Mesothelial cell of epicardium (in vitro differentiated cells): Measurements from ENCODE around the gene CBX2. TPM values are rescaled to one million over a fixed set of nuclear protein-coding genes. Genes with fewer than 3 reads are reported as not detected.

Experiments used
- DNase-seq, 2 experiments: peaks; one replicate each; pipeline ENCODE4 v3.0.0; 2021; ENCODE audit warnings: low spot score in 2 of 2; ENCODE audit not compliant: unreplicated experiment in 2 of 2
- H3K27ac Mint-ChIP-seq: 2 replicates; pipeline ENCODE4 v1.8.0; 2021; ENCODE audit warnings: mixed read lengths
- H3K27me3 Mint-ChIP-seq: 2 replicates; pipeline ENCODE4 v1.8.0; 2021; ENCODE audit warnings: low read depth, mixed read lengths
- H3K36me3 Mint-ChIP-seq: 2 replicates; pipeline ENCODE4 v1.8.0; 2021; ENCODE audit warnings: mixed read lengths
- H3K4me1 Mint-ChIP-seq: 2 replicates; pipeline ENCODE4 v1.8.0; 2021; ENCODE audit warnings: mixed read lengths
- H3K4me3 Mint-ChIP-seq: 2 replicates; pipeline ENCODE4 v1.8.0; 2021; ENCODE audit warnings: mild to moderate bottlenecking, moderate library complexity, mixed read lengths
- H3K9me3 Mint-ChIP-seq: 2 replicates; pipeline ENCODE4 v1.8.0; 2021; ENCODE audit warnings: mixed read lengths
- CTCF ChIP-seq: fragments of 200-600 bp; sonication (generic); IDR thresholded peaks from one replicate; pipeline ENCODE4 v1.5.0; 2021; ENCODE audit warnings: antibody characterized with exemption; ENCODE audit not compliant: unreplicated experiment
- total RNA-seq: library from RNA; stranded (reverse); gene quantifications from 3 replicates; pipeline ENCODE4 v1.2.1, GENCODE V29; 2021

Gene CBX2
- total RNA-seq, 1 donor from 2014 or later: 49.7 TPM

- H3K27ac Mint-ChIP-seq: no peak overlapping the region
- H3K27me3 Mint-ChIP-seq: peaks cover 35% of the 10 kb centered on the region
- H3K4me1 Mint-ChIP-seq: peaks cover 39% of the 10 kb centered on the region
- peaks cover 5% of the 10 kb centered on the region for H3K36me3 Mint-ChIP-seq
- no peak overlapping the region for H3K4me3 Mint-ChIP-seq
- TF ChIP-seq CTCF: peak; percentile 95
- H3K9me3 Mint-ChIP-seq: no peaks in the 10 kb centered on the region
- peak in 1 of 2 experiments; percentile 76 for DNase-seq
Measured at GRCh38 chr17:79834565-79835469, 56.9 kb downstream of the CBX2 start.

GRCh38 chr17:79835470-79835899 is 57.5 kb downstream of the CBX2 start:
- no peak for DNase-seq
- peaks cover 38% of the 10 kb centered on the region for H3K27me3 Mint-ChIP-seq
- H3K4me1 Mint-ChIP-seq: peaks cover 43% of the 10 kb centered on the region
- H3K4me3 Mint-ChIP-seq: no peak overlapping the region
- no peak overlapping the region for H3K27ac Mint-ChIP-seq
- no peak for TF ChIP-seq CTCF
- H3K36me3 Mint-ChIP-seq: peaks cover 5% of the 10 kb centered on the region
- H3K9me3 Mint-ChIP-seq: no peaks in the 10 kb centered on the region

- peak overlapping the region; percentile 84 for H3K4me3 Mint-ChIP-seq
- DNase-seq: peak in 1 of 2 experiments; percentile 50
- H3K27me3 Mint-ChIP-seq: peaks cover 43% of the 10 kb centered on the region
- no peak overlapping the region for H3K27ac Mint-ChIP-seq
- peaks cover 45% of the 10 kb centered on the region for H3K4me1 Mint-ChIP-seq
- TF ChIP-seq CTCF: no peak
- peaks cover 5% of the 10 kb centered on the region for H3K36me3 Mint-ChIP-seq
- H3K9me3 Mint-ChIP-seq: no peaks in the 10 kb centered on the region
Measured at GRCh38 chr17:79835953-79836509, 58.1 kb downstream of the CBX2 start.

GRCh38 chr17:79836510-79836971 is 58.6 kb downstream of the CBX2 start:
- no peak for DNase-seq
- H3K27ac Mint-ChIP-seq: no peak overlapping the region
- peaks cover 5% of the 10 kb centered on the region for H3K36me3 Mint-ChIP-seq
- no peak for TF ChIP-seq CTCF
- peaks cover 41% of the 10 kb centered on the region for H3K4me1 Mint-ChIP-seq
- peaks cover 45% of the 10 kb centered on the region for H3K27me3 Mint-ChIP-seq
- peak overlapping the region; percentile 84 for H3K4me3 Mint-ChIP-seq
- no peaks in the 10 kb centered on the region for H3K9me3 Mint-ChIP-seq

GRCh38 chr17:79836972-79837887 is 59.3 kb downstream of the CBX2 start:
- H3K27me3 Mint-ChIP-seq: peaks cover 51% of the 10 kb centered on the region
- peaks cover 5% of the 10 kb centered on the region for H3K36me3 Mint-ChIP-seq
- H3K9me3 Mint-ChIP-seq: no peaks in the 10 kb centered on the region
- peak overlapping the region; percentile 84 for H3K4me3 Mint-ChIP-seq
- DNase-seq: peak in 1 of 2 experiments; percentile 47
- peak overlapping the region; percentile 96 for H3K27ac Mint-ChIP-seq
- no peak for TF ChIP-seq CTCF
- peaks cover 43% of the 10 kb centered on the region for H3K4me1 Mint-ChIP-seq
